LoVo (cell line): ENCODE results near the gene GLRA2.
"Not testable (repeated sequence)": the region's sequence is repeated elsewhere in the genome, so short reads cannot be mapped to it uniquely, and the experiment has no call there.

Source experiments
- DNase-seq: peaks from one replicate; pipeline ENCODE4 v3.0.0-alpha.2; 2016; ENCODE audit warnings: low spot score

The GLRA2 gene

GRCh38 chrX:14591976-14592375 is 62.6 kb downstream of the GLRA2 start:
- no peak for DNase-seq

- no peak for DNase-seq
Observed at GRCh38 chrX:14594521-14594920, 65.2 kb downstream of the GLRA2 start.

- DNase-seq, result no peak
Observed at GRCh38 chrX:14598330-14598729, 69.0 kb downstream of the GLRA2 start.

GRCh38 chrX:14607446-14607985 is 78.2 kb downstream of the GLRA2 start:
- DNase-seq, result no peak

- not testable (repeated sequence) for DNase-seq
Observed at GRCh38 chrX:14612450-14612849, 83.1 kb downstream of the GLRA2 start.

- no peak for DNase-seq
Observed at GRCh38 chrX:14616301-14616700, 87.0 kb downstream of the GLRA2 start.

GRCh38 chrX:14616836-14617235 is 87.5 kb downstream of the GLRA2 start:
- no peak for DNase-seq

- no peak for DNase-seq
Observed at GRCh38 chrX:14618177-14618965, 89.0 kb downstream of the GLRA2 start.

- DNase-seq, result no peak
Observed at GRCh38 chrX:14630733-14631132, 101.4 kb downstream of the GLRA2 start.

- DNase-seq, result no peak
Observed at GRCh38 chrX:14641681-14642655, 112.6 kb downstream of the GLRA2 start.

GRCh38 chrX:14660970-14661369 is 131.6 kb downstream of the GLRA2 start:
- peak; percentile 32 for DNase-seq

GRCh38 chrX:14670819-14671218 is 141.5 kb downstream of the GLRA2 start:
- DNase-seq, result no peak

GRCh38 chrX:14672611-14673172 is 143.4 kb downstream of the GLRA2 start:
- no peak for DNase-seq

- no peak for DNase-seq
Observed at GRCh38 chrX:14673236-14673635, 143.9 kb downstream of the GLRA2 start.

GRCh38 chrX:14673764-14674163 is 144.4 kb downstream of the GLRA2 start:
- DNase-seq, result peak; percentile 80

- no peak for DNase-seq
Observed at GRCh38 chrX:14675500-14675899, 146.2 kb downstream of the GLRA2 start.

GRCh38 chrX:14676431-14676830 is 147.1 kb downstream of the GLRA2 start:
- no peak for DNase-seq

GRCh38 chrX:14688331-14688730 is 159.0 kb downstream of the GLRA2 start:
- DNase-seq, result not testable (repeated sequence)

GRCh38 chrX:14690553-14690952 is 161.2 kb downstream of the GLRA2 start:
- DNase-seq, result no peak

- DNase-seq, result no peak
Observed at GRCh38 chrX:14694611-14695010, 165.3 kb downstream of the GLRA2 start.

GRCh38 chrX:14697451-14697850 is 168.1 kb downstream of the GLRA2 start:
- DNase-seq, result peak; percentile 43

GRCh38 chrX:14698790-14699189 is 169.5 kb downstream of the GLRA2 start:
- peak; percentile 29 for DNase-seq
